Activated CD4-positive, alpha-beta T cell treated with anti-CD3 and anti-CD28 coated beads for 24 hours (primary cell): ENCODE results near the gene PI16.

Experiments
- DNase-seq, 2 donors: peaks; one replicate each; pipeline ENCODE4 v3.0.0-alpha.2; 2020; ENCODE audit warnings: low read depth in 2 of 2

PI16 gene

GRCh38 chr6:36954262-36954931 lies at the start of gene PI16:
Gene PI16 (plus strand): TSS chr6:36954738. CDS start chr6:36954761, 23 bp downstream.
- DNase-seq, result no peak

- no peak for DNase-seq
These were observed 49.6 kb upstream of the PI16 start for GRCh38 chr6:36904851-36905393.

- no peak for DNase-seq
These were observed 47.8 kb upstream of the PI16 start for GRCh38 chr6:36906539-36907325.

GRCh38 chr6:36907781-36908180 lies 46.8 kb upstream of the PI16 start:
- DNase-seq, result no peak

GRCh38 chr6:36908747-36909146 lies 45.8 kb upstream of the PI16 start:
- DNase-seq, result no peak

- peak in 1 of 2 donors; percentile 18 for DNase-seq
These were observed 42.5 kb upstream of the PI16 start for GRCh38 chr6:36912030-36912454.

- peak; percentile 26 to 27 for DNase-seq
These were observed 42.0 kb upstream of the PI16 start for GRCh38 chr6:36912586-36912985.

GRCh38 chr6:36913082-36913481 lies 41.5 kb upstream of the PI16 start:
- no peak for DNase-seq

- no peak for DNase-seq
These were observed 40.2 kb upstream of the PI16 start for GRCh38 chr6:36914227-36914794.

- DNase-seq, result no peak
These were observed 38.9 kb upstream of the PI16 start for GRCh38 chr6:36915599-36915998.

- DNase-seq, result no peak
These were observed 38.4 kb upstream of the PI16 start for GRCh38 chr6:36916126-36916525.

- no peak for DNase-seq
These were observed 36.9 kb upstream of the PI16 start for GRCh38 chr6:36917541-36918193.

- DNase-seq, result no peak
These were observed 34.5 kb upstream of the PI16 start for GRCh38 chr6:36920049-36920448.

- no peak for DNase-seq
These were observed 34.0 kb upstream of the PI16 start for GRCh38 chr6:36920546-36920945.

- DNase-seq, result no peak
These were observed 30.4 kb upstream of the PI16 start for GRCh38 chr6:36924131-36924530.

GRCh38 chr6:36924778-36925374 lies 29.7 kb upstream of the PI16 start:
- no peak for DNase-seq

GRCh38 chr6:36925809-36926208 lies 28.7 kb upstream of the PI16 start:
- DNase-seq, result no peak

- DNase-seq, result no peak
These were observed 27.6 kb upstream of the PI16 start for GRCh38 chr6:36926708-36927513.

- DNase-seq, result no peak
These were observed 26.6 kb upstream of the PI16 start for GRCh38 chr6:36927691-36928546.

GRCh38 chr6:36928547-36928918 lies 26.0 kb upstream of the PI16 start:
- DNase-seq, result no peak
